ENCODE results near the gene RAB1B. TPM values are rescaled to one million over a fixed set of nuclear protein-coding genes. Genes with fewer than 3 reads are reported as not detected.

The RAB1B gene
- total and polyA plus RNA-seq, 10 of the 15 experiments (the other 5 are each of a cell fraction or from before 2014, with no cell fraction given), result 10.4 to 193 (median 96.9) TPM

DNA sequence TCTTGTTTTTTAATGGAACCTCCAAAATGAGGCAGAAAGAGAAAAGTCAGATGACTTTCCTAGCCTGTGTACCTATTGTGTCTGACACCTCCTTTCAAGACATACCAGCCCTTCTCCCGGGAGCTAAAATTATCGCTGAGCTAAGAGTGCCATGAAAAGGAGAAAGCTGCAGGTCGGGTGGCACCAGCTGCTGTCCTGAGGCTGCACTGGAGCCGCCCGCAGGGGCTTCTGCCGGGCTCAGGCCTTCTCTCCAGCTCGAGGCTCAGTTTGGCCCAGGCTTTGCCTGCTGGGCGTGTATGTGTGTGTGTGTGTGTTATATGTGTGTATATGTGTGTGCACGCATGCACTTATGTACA, 27.7 kb upstream of the RAB1B start (continued):
- TF ChIP-seq, protein P1, sequence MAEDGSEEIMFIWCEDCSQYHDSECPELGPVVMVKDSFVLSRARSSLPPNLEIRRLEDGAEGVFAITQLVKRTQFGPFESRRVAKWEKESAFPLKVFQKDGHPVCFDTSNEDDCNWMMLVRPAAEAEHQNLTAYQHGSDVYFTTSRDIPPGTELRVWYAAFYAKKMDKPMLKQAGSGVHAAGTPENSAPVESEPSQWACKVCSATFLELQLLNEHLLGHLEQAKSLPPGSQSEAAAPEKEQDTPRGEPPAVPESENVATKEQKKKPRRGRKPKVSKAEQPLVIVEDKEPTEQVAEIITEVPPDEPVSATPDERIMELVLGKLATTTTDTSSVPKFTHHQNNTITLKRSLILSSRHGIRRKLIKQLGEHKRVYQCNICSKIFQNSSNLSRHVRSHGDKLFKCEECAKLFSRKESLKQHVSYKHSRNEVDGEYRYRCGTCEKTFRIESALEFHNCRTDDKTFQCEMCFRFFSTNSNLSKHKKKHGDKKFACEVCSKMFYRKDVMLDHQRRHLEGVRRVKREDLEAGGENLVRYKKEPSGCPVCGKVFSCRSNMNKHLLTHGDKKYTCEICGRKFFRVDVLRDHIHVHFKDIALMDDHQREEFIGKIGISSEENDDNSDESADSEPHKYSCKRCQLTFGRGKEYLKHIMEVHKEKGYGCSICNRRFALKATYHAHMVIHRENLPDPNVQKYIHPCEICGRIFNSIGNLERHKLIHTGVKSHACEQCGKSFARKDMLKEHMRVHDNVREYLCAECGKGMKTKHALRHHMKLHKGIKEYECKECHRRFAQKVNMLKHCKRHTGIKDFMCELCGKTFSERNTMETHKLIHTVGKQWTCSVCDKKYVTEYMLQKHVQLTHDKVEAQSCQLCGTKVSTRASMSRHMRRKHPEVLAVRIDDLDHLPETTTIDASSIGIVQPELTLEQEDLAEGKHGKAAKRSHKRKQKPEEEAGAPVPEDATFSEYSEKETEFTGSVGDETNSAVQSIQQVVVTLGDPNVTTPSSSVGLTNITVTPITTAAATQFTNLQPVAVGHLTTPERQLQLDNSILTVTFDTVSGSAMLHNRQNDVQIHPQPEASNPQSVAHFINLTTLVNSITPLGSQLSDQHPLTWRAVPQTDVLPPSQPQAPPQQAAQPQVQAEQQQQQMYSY (CRISPR knock-in tag; IDR thresholded peaks at IDR 0.05), result no peak
- no peak for TF ChIP-seq NFXL1 (IDR thresholded peaks at IDR 0.05; ENCODE audit: borderline replicate concordance)
- no peak for TF ChIP-seq HDGF (IDR thresholded peaks at IDR 0.05)
- TF ChIP-seq CREM (IDR thresholded peaks at IDR 0.05; ENCODE audit: low read depth), result no peak
- TF ChIP-seq ZZZ3 (IDR thresholded peaks at IDR 0.05; ENCODE audit: control insufficient read depth, insufficient read length, low read depth), result no peak

DNA sequence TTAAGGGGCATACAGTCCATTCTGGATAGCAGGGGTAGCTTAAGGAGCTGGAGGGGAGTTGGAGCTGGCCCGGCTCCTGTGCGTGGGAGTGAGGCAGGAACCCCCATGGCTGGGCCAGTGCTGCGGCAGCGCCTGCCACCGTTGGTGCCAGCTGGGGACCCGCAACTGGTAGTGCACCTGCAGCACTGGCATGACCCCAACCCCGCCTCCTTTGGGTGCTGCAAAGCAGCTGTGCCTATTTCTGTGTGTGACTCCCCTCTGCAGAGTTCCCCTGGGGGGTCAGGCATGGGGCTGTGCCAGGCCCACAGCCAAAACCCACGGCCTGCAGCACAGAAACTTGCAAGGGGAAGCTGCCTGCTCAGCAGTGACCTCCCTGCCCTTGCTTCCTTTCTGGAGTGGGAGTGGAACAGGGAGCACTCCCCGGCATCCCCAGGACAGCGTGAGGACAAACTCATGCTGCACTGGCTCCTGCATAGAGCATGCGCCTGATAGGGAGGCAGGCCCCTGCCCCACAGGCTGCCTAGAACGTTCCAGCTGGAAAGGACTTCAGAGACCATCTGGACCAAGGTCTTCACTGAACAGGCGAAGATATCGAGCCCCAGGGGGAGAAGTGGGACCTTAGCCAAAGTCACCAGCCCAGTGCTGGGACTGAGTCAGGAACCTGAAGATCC, 26.2 kb upstream of the RAB1B start:
- POLR2A ChIA-PET, result interaction anchor here (0.6 kb wide), 1 partner anchor 60 kb away, joined by 3 read pairs; no protein-coding TSS in a partner anchor
- in situ Hi-C loops (cut with MboI), result no loop called here
- no peaks in the 10 kb centered on the region for H3K27me3 ChIP-seq (replicated peaks in 1 of 2; ENCODE audit: control insufficient read depth in 2 of 2, insufficient read depth in 2 of 2, low read length in 1 of 2)
- no peak for ATAC-seq
- WGBS (ENCODE audit: insufficient coverage, insufficient replicate concordance, low lambda C conversion rate, missing lambda C conversion rate), result 86% methylated on average over 14 of the region's 14 CpGs
- FAIRE-seq, result no peak
- H2AFZ ChIP-seq (ENCODE audit: control insufficient read depth, low read depth, low read length), result no peak overlapping the region
- peaks cover 9 to 13% of the 10 kb centered on the region in 2 experiments for H3K36me3 ChIP-seq (ENCODE audit: control insufficient read depth in 2 of 2, insufficient read depth in 2 of 2, low read length in 1 of 2)
- TF ChIP-seq ZNF217 (IDR thresholded peaks at IDR 0.05), result no peak
- TF ChIP-seq CHD2 (IDR thresholded peaks at IDR 0.05; ENCODE audit: borderline replicate concordance, low read depth, low read length), result no peak
- TF ChIP-seq MYC (IDR thresholded peaks at IDR 0.05; ENCODE audit: insufficient read depth, insufficient read length, insufficient replicate concordance, low read length, severe bottlenecking), result no peak
- no peak for TF ChIP-seq SMC3 (IDR thresholded peaks at IDR 0.05; ENCODE audit: borderline replicate concordance, low read length)
- TF ChIP-seq, protein P2, sequence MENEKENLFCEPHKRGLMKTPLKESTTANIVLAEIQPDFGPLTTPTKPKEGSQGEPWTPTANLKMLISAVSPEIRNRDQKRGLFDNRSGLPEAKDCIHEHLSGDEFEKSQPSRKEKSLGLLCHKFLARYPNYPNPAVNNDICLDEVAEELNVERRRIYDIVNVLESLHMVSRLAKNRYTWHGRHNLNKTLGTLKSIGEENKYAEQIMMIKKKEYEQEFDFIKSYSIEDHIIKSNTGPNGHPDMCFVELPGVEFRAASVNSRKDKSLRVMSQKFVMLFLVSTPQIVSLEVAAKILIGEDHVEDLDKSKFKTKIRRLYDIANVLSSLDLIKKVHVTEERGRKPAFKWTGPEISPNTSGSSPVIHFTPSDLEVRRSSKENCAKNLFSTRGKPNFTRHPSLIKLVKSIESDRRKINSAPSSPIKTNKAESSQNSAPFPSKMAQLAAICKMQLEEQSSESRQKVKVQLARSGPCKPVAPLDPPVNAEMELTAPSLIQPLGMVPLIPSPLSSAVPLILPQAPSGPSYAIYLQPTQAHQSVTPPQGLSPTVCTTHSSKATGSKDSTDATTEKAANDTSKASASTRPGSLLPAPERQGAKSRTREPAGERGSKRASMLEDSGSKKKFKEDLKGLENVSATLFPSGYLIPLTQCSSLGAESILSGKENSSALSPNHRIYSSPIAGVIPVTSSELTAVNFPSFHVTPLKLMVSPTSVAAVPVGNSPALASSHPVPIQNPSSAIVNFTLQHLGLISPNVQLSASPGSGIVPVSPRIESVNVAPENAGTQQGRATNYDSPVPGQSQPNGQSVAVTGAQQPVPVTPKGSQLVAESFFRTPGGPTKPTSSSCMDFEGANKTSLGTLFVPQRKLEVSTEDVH (IDR thresholded peaks at IDR 0.05; ENCODE audit: low read depth, partially characterized antibody), result no peak
- TF ChIP-seq MTA2 (IDR thresholded peaks at IDR 0.05; ENCODE audit: low read depth), result no peak
- TF ChIP-seq, protein P3, sequence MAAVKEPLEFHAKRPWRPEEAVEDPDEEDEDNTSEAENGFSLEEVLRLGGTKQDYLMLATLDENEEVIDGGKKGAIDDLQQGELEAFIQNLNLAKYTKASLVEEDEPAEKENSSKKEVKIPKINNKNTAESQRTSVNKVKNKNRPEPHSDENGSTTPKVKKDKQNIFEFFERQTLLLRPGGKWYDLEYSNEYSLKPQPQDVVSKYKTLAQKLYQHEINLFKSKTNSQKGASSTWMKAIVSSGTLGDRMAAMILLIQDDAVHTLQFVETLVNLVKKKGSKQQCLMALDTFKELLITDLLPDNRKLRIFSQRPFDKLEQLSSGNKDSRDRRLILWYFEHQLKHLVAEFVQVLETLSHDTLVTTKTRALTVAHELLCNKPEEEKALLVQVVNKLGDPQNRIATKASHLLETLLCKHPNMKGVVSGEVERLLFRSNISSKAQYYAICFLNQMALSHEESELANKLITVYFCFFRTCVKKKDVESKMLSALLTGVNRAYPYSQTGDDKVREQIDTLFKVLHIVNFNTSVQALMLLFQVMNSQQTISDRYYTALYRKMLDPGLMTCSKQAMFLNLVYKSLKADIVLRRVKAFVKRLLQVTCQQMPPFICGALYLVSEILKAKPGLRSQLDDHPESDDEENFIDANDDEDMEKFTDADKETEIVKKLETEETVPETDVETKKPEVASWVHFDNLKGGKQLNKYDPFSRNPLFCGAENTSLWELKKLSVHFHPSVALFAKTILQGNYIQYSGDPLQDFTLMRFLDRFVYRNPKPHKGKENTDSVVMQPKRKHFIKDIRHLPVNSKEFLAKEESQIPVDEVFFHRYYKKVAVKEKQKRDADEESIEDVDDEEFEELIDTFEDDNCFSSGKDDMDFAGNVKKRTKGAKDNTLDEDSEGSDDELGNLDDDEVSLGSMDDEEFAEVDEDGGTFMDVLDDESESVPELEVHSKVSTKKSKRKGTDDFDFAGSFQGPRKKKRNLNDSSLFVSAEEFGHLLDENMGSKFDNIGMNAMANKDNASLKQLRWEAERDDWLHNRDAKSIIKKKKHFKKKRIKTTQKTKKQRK (IDR thresholded peaks at IDR 0.05; ENCODE audit: low read depth, low read length), result no peak
- BruUV-seq (replicated peaks), result no TSS peak
- RAD21 ChIA-PET (ENCODE audit: unreplicated experiment), result no interaction called here
- intact Hi-C loops (cut with micrococcal nuclease; ENCODE audit: unreplicated experiment), result no loop called here
- H3K9ac ChIP-seq (ENCODE audit: control insufficient read depth, insufficient read depth, low read length), result no peak overlapping the region
- H3K4me3 ChIP-seq, result no peak overlapping the region
- H3K9me3 ChIP-seq (replicated peaks; ENCODE audit: control insufficient read depth, insufficient read depth, low read length), result no peaks in the 10 kb centered on the region
- H3K27ac ChIP-seq (ENCODE audit: control insufficient read depth, insufficient read depth), result no peak overlapping the region
- no peaks in the 10 kb centered on the region for H4K20me1 ChIP-seq (ENCODE audit: control insufficient read depth, insufficient read depth)
- H3K4me1 ChIP-seq (ENCODE audit: control insufficient read depth, insufficient read depth, low read length), result no peaks in the 10 kb centered on the region
- no peak for DNase-seq (ENCODE audit: low read depth, low spot score)
- CTCF ChIA-PET, result interaction anchor here (1.1 kb wide), 1 partner anchor 20 kb away, joined by 3 read pairs; no protein-coding TSS in a partner anchor
- H3K4me2 ChIP-seq (ENCODE audit: control insufficient read depth, insufficient read depth), result no peak overlapping the region
- SMC1A ChIA-PET (ENCODE audit: uncharacterized antibody, unreplicated experiment), result no interaction called here
- H3K79me2 ChIP-seq (ENCODE audit: control insufficient read depth, insufficient read depth, low read length), result no peaks in the 10 kb centered on the region
